Activated naive CD4-positive, alpha-beta T cell treated with anti-CD3 and anti-CD28 coated beads, Interleukin-2, amount 10 ng/mL, durations not matched to agents 7 days and 5 days (primary cell): ENCODE measurements around the gene PAQR3.

Experiments
- CTCF ChIA-PET: fragments of 350-600 bp; sonication (Branson Sonifier 250); formaldehyde crosslinking; loops from one replicate; lab custom pipeline; 2021; ENCODE audit warnings: antibody characterized with exemption; lab: Charles Lee
- DNase-seq: peaks from one replicate; pipeline ENCODE4 v3.0.0-alpha.2; 2020
- H3K27ac Mint-ChIP-seq: one replicate; pipeline ENCODE4 v1.8.0; 2021; ENCODE audit warnings: mild to moderate bottlenecking, moderate library complexity, mixed read lengths
- H3K27me3 Mint-ChIP-seq: one replicate; pipeline ENCODE4 v1.8.0; 2021; ENCODE audit warnings: mild to moderate bottlenecking, mixed read lengths
- H3K36me3 Mint-ChIP-seq: one replicate; pipeline ENCODE4 v1.8.0; 2021; ENCODE audit warnings: mixed read lengths
- H3K4me1 Mint-ChIP-seq: one replicate; pipeline ENCODE4 v1.8.0; 2021; ENCODE audit warnings: mixed read lengths
- H3K4me3 Mint-ChIP-seq: one replicate; pipeline ENCODE4 v1.8.0; 2021; ENCODE audit warnings: mild to moderate bottlenecking, moderate library complexity, mixed read lengths
- H3K9me3 Mint-ChIP-seq: one replicate; pipeline ENCODE4 v1.8.0; 2021; ENCODE audit warnings: mixed read lengths

PAQR3 gene

DNA sequence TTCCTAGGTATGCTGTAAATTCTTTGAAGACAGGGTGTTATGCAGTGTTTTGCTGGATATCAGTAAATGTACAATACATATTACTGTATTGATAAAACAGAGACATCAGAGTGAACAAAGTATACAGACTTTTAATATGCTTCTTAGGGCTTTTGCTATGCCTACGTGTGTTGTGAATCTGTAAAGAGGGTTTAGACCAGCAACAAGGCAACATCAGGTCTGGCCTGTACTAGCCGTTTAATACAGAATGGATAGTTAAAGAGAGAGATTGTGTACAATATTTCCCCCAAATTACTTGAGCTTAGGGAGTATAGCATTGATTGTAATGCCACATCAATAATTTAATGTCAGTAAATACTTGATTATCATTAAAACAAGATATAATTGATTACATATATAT, 75.2 kb downstream of the PAQR3 start:
- peaks cover 13% of the 10 kb centered on the region for H3K36me3 Mint-ChIP-seq
- no peak for DNase-seq
- peaks cover 4% of the 10 kb centered on the region for H3K4me1 Mint-ChIP-seq
- no peaks in the 10 kb centered on the region for H3K27me3 Mint-ChIP-seq
- H3K4me3 Mint-ChIP-seq, result no peak overlapping the region
- CTCF ChIA-PET, result interaction anchor here (0.6 to 2.9 kb wide), 15 partner anchors 10 to 904 kb away, joined by 3 to 41 read pairs (median 3); no protein-coding TSS in a partner anchor
- H3K27ac Mint-ChIP-seq, result no peak overlapping the region
- no peaks in the 10 kb centered on the region for H3K9me3 Mint-ChIP-seq

DNA sequence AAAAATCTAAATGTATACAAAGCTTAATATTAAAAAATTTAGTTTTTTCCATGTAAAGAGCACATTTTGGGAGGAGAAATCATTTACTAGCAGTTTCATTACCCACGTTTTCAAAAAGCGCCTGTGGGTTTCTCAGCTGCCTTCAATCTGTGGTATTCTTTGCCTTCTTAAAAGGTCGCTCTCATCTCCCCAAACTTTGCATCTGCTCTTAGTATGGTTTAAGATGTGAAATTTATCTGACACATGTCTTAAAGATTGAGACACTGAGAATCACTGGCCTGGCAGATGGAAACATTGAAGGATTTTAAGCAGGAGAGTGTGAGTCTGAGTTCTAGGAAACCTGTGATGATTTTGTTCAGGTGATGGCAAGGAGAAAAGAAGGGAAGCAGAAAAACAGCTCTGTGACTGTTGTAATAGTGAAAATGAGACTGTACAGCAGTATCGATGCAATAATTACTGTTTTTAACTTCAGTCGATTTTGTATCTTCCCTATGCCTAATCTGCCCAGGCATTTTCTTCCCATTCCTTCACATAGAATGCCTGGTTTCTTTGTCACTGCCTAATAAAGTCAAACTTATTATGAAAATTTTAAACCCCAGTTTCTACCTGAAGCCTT, 75.9 kb downstream of the PAQR3 start:
- Mint-ChIP-seq H3K36me3 (peaks cover 8% of the 10 kb centered on the region), H3K27ac (no peak overlapping the region), H3K27me3 (no peaks in the 10 kb centered on the region), H3K4me1 (peaks cover 4% of the 10 kb centered on the region), H3K9me3 (no peaks in the 10 kb centered on the region), H3K4me3 (no peak overlapping the region)
- DNase-seq, result no peak
- CTCF ChIA-PET, result interaction anchor here (0.7 to 2.9 kb wide), 10 partner anchors 9 to 904 kb away, joined by 3 to 41 read pairs (median 4); no protein-coding TSS in a partner anchor

DNA sequence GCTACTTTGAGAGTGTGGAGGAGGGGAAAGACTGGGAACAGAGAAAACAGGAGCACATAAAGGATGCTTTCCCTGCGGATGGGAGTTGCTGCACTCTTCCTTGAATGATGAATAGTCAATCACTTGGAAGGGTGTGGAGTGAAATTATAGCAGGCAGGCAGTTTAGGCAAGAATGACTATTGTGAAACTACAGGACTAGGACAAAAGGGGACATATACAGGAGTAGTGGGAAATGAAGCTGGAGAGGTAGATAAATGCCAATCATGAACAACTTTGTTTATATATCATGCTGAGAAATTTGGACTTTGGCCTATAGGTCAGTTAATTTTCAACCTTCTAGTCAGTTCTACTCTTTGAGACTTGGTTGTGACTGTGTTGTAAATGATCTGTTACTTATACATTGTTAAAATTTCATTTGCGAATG, 76.9 kb downstream of the PAQR3 start:
- Mint-ChIP-seq H3K4me3 (no peak overlapping the region), H3K9me3 (no peaks in the 10 kb centered on the region), H3K27me3 (no peaks in the 10 kb centered on the region), H3K36me3 (peaks cover 4% of the 10 kb centered on the region), H3K27ac (no peak overlapping the region), H3K4me1 (peaks cover 4% of the 10 kb centered on the region)
- CTCF ChIA-PET, result interaction anchor here (2.2 to 2.9 kb wide), 2 partner anchors 250 to 270 kb away, joined by 9 to 41 read pairs; no protein-coding TSS in a partner anchor
- DNase-seq, result no peak
